Peyer's patch (tissue), 4 donors: ENCODE results near the gene SCAF4. TPM values are rescaled to one million over a fixed set of nuclear protein-coding genes. Genes with fewer than 3 reads are reported as not detected.

ENCODE experiments used
- DNase-seq, 3 donors: peaks; one replicate each; pipeline ENCODE4 v3.0.0-alpha.2; 2017 to 2019
- H3K27ac ChIP-seq, 4 donors: fragments of 200-600 bp; sonication (generic); one replicate each; pipeline ENCODE4 v1.5.1; 2016 to 2019
- H3K27me3 ChIP-seq, 2 donors: fragments of 200-600 bp; sonication (generic); one replicate each; pipeline ENCODE4 v1.5.1; 2019
- H3K36me3 ChIP-seq, 3 donors: fragments of 200-600 bp; sonication (generic); one replicate each; pipeline ENCODE4 v1.5.1; 2016 to 2019
- H3K4me1 ChIP-seq, 4 donors: fragments of 200-600 bp; sonication (generic); one replicate each; pipeline ENCODE4 v1.5.1; 2016 to 2019
- H3K4me3 ChIP-seq, 4 donors: fragments of 200-600 bp; sonication (generic); 1 replicate in 3 of 4; 2 replicates in 1 of 4; pipeline ENCODE4 v1.5.1; 2016 to 2019; ENCODE audit warnings: mild to moderate bottlenecking in 1 of 4
- H3K9me3 ChIP-seq, 4 donors: fragments of 200-600 bp; sonication (generic); one replicate each; pipeline ENCODE4 v1.5.1; 2016 to 2019; ENCODE audit warnings: mild to moderate bottlenecking in 1 of 4
- CTCF ChIP-seq, 6 experiments: fragments of 450-650 bp in 4 of 6; fragments of 200-600 bp in 2 of 6; sonication (generic) in 1 of 6; IDR thresholded peaks; one replicate each; pipeline ENCODE4 v1.5.1; 2017 to 2019; ENCODE audit warnings: antibody characterized with exemption in 6 of 6, mild to moderate bottlenecking in 3 of 6, moderate library complexity in 1 of 6
- POLR2A ChIP-seq, 2 donors: fragments of 450-650 bp; IDR thresholded peaks; one replicate each; pipeline ENCODE4 v1.5.1; 2017; ENCODE audit warnings: antibody characterized with exemption in 2 of 2, mild to moderate bottlenecking in 2 of 2, moderate library complexity in 2 of 2
- total RNA-seq, 4 donors: library from RNA; depleted of rRNA; stranded (reverse); fragments of >200 nt; gene quantifications; one replicate each; pipeline ENCODE4 v1.1.0, GENCODE V29; 2016

SCAF4 gene
- total RNA-seq, 4 donors from 2014 or later: 26.4 to 33.1 (median 30.2) TPM

GRCh38 chr21:31733551-31734149 lies 1.7 kb upstream of the SCAF4 start:
- TF ChIP-seq CTCF (IDR thresholded peaks at IDR 0.05) (no peak), POLR2A (IDR thresholded peaks at IDR 0.05) (no peak)
- no peaks in the 10 kb centered on the region for H3K27me3 ChIP-seq
- peak overlapping the region in 2 of 4 donors; percentile 90 to 98 for H3K27ac ChIP-seq
- no peak overlapping the region for H3K4me3 ChIP-seq
- no peak for DNase-seq
- H3K36me3 ChIP-seq: no peaks in the 10 kb centered on the region
- no peaks in the 10 kb centered on the region for H3K9me3 ChIP-seq
- peaks cover 0 to 35% (median 12%) of the 10 kb centered on the region in 4 donors for H3K4me1 ChIP-seq

GRCh38 chr21:31732597-31733550 lies 956 bp upstream of the SCAF4 start:
- Histone ChIP-seq H3K4me3 (peak overlapping the region; percentile 71 to 100 (median 96)), H3K36me3 (no peaks in the 10 kb centered on the region), H3K9me3 (no peaks in the 10 kb centered on the region), H3K27ac (peak overlapping the region; percentile 90 to 99 (median 98)), H3K27me3 (no peaks in the 10 kb centered on the region), H3K4me1 (peaks cover 0 to 41% (median 12%) of the 10 kb centered on the region in 4 donors)
- TF ChIP-seq CTCF (IDR thresholded peaks at IDR 0.05): no peak
- DNase-seq: peak in 2 of 3 donors; percentile 25 to 52

- H3K4me1 ChIP-seq: peaks cover 0 to 48% (median 12%) of the 10 kb centered on the region in 4 donors
- TF ChIP-seq POLR2A (IDR thresholded peaks at IDR 0.05): peak in 1 of 2 donors; percentile 63
- peak in 1 of 6 experiments; percentile 13 for TF ChIP-seq CTCF (IDR thresholded peaks at IDR 0.05)
- H3K36me3 ChIP-seq: no peaks in the 10 kb centered on the region
- H3K4me3 ChIP-seq: peak overlapping the region; percentile 71 to 100 (median 96)
- H3K27ac ChIP-seq: peak overlapping the region; percentile 90 to 99 (median 98)
- no peaks in the 10 kb centered on the region for H3K27me3 ChIP-seq
- peak; percentile 53 to 88 (median 86) for DNase-seq
- no peaks in the 10 kb centered on the region for H3K9me3 ChIP-seq
Observed at GRCh38 chr21:31731056-31731856, 662 bp downstream of the SCAF4 start.

GRCh38 chr21:31730712-31731055 lies 1.2 kb downstream of the SCAF4 start:
- Histone ChIP-seq H3K27ac (peak overlapping the region; percentile 90 to 99 (median 98)), H3K36me3 (no peaks in the 10 kb centered on the region), H3K4me1 (peaks cover 0 to 48% (median 12%) of the 10 kb centered on the region in 4 donors), H3K4me3 (peak overlapping the region; percentile 71 to 100 (median 96)), H3K27me3 (no peaks in the 10 kb centered on the region), H3K9me3 (no peaks in the 10 kb centered on the region)
- TF ChIP-seq CTCF (IDR thresholded peaks at IDR 0.05) (no peak), POLR2A (IDR thresholded peaks at IDR 0.05) (no peak)
- no peak for DNase-seq

- no peaks in the 10 kb centered on the region for H3K36me3 ChIP-seq
- DNase-seq: no peak
- peaks cover 0 to 54% (median 12%) of the 10 kb centered on the region in 4 donors for H3K4me1 ChIP-seq
- peak overlapping the region in 3 of 4 donors; percentile 94 to 100 (median 98) for H3K4me3 ChIP-seq
- H3K27ac ChIP-seq: no peak overlapping the region
- TF ChIP-seq CTCF (IDR thresholded peaks at IDR 0.05): no peak
- no peak for TF ChIP-seq POLR2A (IDR thresholded peaks at IDR 0.05)
- H3K9me3 ChIP-seq: no peaks in the 10 kb centered on the region
- H3K27me3 ChIP-seq: no peaks in the 10 kb centered on the region
Observed at GRCh38 chr21:31729622-31730343, 2.1 kb downstream of the SCAF4 start.
